Subcutaneous abdominal adipose tissue (tissue), 5 donors: ENCODE data around the gene SREBF1.
A peak's percentile ranks its signal among the peaks of the same experiment; 100 is the strongest.

ENCODE experiments used
- H3K27ac ChIP-seq: one replicate; pipeline ENCODE4 v1.7.0; 2013; ENCODE audit warnings: low read depth, mild to moderate bottlenecking, inconsistent platforms, low read length, moderate library complexity
- H3K27me3 ChIP-seq, 5 donors: one replicate each; pipeline ENCODE4 v1.7.0; 2013; ENCODE audit warnings: low read length in 5 of 5, inconsistent platforms in 1 of 5; ENCODE audit not compliant: control insufficient read depth in 5 of 5, insufficient read depth in 4 of 5
- H3K36me3 ChIP-seq, 5 donors: one replicate each; pipeline ENCODE4 v1.7.0; 2013; ENCODE audit warnings: low read length in 5 of 5; ENCODE audit not compliant: control insufficient read depth in 5 of 5, insufficient read depth in 5 of 5
- H3K4me1 ChIP-seq, 5 donors: one replicate each; pipeline ENCODE4 v1.7.0; 2013; ENCODE audit warnings: low read length in 5 of 5, mild to moderate bottlenecking in 3 of 5, moderate library complexity in 1 of 5; ENCODE audit not compliant: control insufficient read depth in 5 of 5, insufficient read depth in 5 of 5
- H3K4me3 ChIP-seq, 5 donors: one replicate each; pipeline ENCODE4 v1.7.0; 2013; ENCODE audit warnings: low read length in 5 of 5, low read depth in 1 of 5
- H3K9ac ChIP-seq, 5 donors: one replicate each; pipeline ENCODE4 v1.7.0; 2013; ENCODE audit warnings: low read length in 5 of 5, mild to moderate bottlenecking in 4 of 5, moderate library complexity in 3 of 5
- H3K9me3 ChIP-seq, 5 donors: one replicate each; pipeline ENCODE4 v1.7.0; 2013; ENCODE audit warnings: low read length in 5 of 5; ENCODE audit not compliant: control insufficient read depth in 5 of 5
- donor health status: healthy.
- donor health status: healthy.
- donor health status: healthy.
- donor health status: healthy.
- donor health status: healthy.

SREBF1 gene

DNA sequence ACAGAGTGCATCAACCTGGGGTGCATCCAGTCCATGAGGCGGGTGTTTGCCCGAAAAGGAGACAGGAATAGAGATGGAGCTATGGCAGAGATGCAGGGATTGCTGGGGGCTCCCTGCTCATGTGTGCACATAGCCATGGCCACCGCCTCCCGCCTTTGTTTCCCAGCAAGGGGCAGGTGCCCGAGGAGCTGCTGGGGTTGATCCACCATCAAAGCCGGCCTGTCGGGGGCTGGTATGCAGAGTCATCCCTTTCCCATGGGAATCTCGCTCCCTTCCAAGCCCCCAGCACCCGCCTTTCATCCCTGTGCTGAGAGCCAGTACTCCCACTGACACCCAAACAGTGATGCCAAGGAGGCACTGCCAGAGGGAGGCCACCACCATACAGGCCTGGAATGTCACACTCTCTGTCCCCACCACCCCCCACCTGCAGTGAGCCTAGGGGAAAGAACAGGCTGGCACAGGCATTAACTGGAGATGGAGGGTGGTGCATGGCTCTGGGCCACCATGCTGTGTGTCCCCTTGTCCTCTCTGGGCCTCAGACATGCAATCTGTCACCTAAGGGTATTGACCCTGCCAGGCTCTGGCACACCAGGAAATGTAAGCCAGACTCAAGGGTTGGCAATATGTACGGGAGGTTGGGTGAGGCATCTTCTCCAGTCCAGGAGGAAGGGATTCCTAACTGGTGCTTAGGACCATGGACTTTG, 65.1 kb downstream of the SREBF1 start:
- no peak overlapping the region for H3K4me3 ChIP-seq
- no peaks in the 10 kb centered on the region for H3K27me3 ChIP-seq
- no peaks in the 10 kb centered on the region for H3K36me3 ChIP-seq
- H3K4me1 ChIP-seq = peaks cover 1 to 28% (median 9%) of the 10 kb centered on the region in 5 donors
- H3K9me3 ChIP-seq = no peaks in the 10 kb centered on the region
- no peak overlapping the region for H3K9ac ChIP-seq
- no peak overlapping the region for H3K27ac ChIP-seq

GRCh38 chr17:17770632-17771044, 66.1 kb downstream of the SREBF1 start:
- Histone ChIP-seq H3K36me3 (no peaks in the 10 kb centered on the region), H3K4me3 (no peak overlapping the region), H3K4me1 (peaks cover 1 to 28% (median 9%) of the 10 kb centered on the region in 5 donors), H3K9ac (peak overlapping the region in 1 of 5 donors; percentile 7), H3K27ac (no peak overlapping the region), H3K27me3 (no peaks in the 10 kb centered on the region), H3K9me3 (no peaks in the 10 kb centered on the region)

GRCh38 chr17:17769869-17770631, 66.7 kb downstream of the SREBF1 start:
- no peaks in the 10 kb centered on the region for H3K27me3 ChIP-seq
- H3K27ac ChIP-seq = no peak overlapping the region
- no peak overlapping the region for H3K9ac ChIP-seq
- H3K4me3 ChIP-seq = no peak overlapping the region
- H3K9me3 ChIP-seq = no peaks in the 10 kb centered on the region
- H3K4me1 ChIP-seq = peaks cover 1 to 28% (median 9%) of the 10 kb centered on the region in 5 donors
- H3K36me3 ChIP-seq = peaks cover 0 to 5% (median 0%) of the 10 kb centered on the region in 5 donors

DNA sequence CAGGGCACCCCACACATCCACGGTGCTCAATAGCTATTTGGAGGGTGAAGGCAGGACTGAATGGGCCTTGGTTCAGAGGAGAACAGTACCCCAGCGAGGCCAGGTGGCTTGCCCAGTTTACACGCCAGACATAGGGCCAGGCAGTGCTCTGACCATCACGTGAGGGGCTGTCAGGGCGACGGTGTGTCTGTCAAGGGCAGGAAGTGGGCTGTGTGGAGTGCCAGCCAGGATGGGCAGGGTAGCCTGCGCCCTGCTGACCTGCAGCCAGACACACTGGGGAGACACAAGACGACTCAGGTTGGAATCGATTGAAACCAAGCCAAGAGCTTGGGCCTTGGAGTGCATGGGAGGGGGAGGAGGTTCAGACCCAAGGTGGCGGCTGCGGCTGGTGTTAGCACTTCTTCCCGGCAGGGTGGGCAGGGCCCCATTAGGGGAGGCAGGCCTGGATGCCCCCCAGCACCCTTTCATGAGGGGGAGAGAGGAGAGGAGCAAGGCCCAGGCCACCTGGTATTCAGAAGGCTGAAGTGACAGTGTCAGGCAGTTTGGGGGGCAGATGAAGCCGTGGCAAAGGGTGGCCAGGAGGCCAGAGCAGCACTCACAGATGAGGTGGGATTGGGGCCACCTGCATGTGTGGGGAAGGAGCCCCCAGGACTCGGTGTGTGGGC, 68.2 kb downstream of the SREBF1 start:
- Histone ChIP-seq H3K27ac (no peak overlapping the region), H3K27me3 (no peaks in the 10 kb centered on the region), H3K36me3 (peaks cover 0 to 5% (median 0%) of the 10 kb centered on the region in 5 donors), H3K4me1 (peaks cover 1 to 28% (median 9%) of the 10 kb centered on the region in 5 donors), H3K9me3 (no peaks in the 10 kb centered on the region), H3K9ac (peak overlapping the region in 2 of 5 donors; percentile 10 to 13), H3K4me3 (no peak overlapping the region)

DNA sequence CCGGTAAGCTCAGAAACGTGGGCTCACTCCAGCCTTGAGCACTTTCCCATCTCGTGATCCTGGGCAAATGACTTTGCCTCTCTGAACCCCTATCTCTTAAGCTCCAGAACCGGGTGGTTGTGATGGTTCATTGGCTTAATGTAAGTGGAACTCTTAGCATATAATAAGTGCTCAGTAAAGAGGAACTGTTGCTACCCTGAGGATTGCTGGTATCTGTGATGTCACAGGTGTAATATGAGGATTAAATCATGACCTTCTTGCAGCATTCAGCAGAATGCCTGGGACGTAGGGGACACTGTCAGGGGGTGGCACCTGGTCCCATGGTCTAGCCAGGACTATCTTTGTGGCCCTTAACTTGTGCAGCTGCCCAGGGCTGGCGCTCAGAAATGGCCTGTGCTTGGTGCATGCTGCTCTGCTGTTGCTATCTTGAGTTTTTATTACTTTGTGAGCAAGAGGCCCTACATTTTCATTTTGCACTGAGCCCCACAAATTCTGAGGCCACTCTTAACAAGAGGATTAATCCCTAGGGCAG, 68.8 kb downstream of the SREBF1 start:
- Histone ChIP-seq H3K9me3 (no peaks in the 10 kb centered on the region), H3K4me3 (no peak overlapping the region), H3K4me1 (peaks cover 1 to 31% (median 14%) of the 10 kb centered on the region in 5 donors), H3K27ac (no peak overlapping the region), H3K36me3 (peaks cover 0 to 5% (median 0%) of the 10 kb centered on the region in 5 donors), H3K9ac (no peak overlapping the region), H3K27me3 (no peaks in the 10 kb centered on the region)

- no peak overlapping the region for H3K4me3 ChIP-seq
- peaks cover 0 to 5% (median 0%) of the 10 kb centered on the region in 5 donors for H3K36me3 ChIP-seq
- no peaks in the 10 kb centered on the region for H3K9me3 ChIP-seq
- H3K4me1 ChIP-seq = peaks cover 1 to 34% (median 16%) of the 10 kb centered on the region in 5 donors
- H3K9ac ChIP-seq = no peak overlapping the region
- no peak overlapping the region for H3K27ac ChIP-seq
- H3K27me3 ChIP-seq = no peaks in the 10 kb centered on the region
These were observed 69.5 kb downstream of the SREBF1 start for GRCh38 chr17:17767154-17767869.

DNA sequence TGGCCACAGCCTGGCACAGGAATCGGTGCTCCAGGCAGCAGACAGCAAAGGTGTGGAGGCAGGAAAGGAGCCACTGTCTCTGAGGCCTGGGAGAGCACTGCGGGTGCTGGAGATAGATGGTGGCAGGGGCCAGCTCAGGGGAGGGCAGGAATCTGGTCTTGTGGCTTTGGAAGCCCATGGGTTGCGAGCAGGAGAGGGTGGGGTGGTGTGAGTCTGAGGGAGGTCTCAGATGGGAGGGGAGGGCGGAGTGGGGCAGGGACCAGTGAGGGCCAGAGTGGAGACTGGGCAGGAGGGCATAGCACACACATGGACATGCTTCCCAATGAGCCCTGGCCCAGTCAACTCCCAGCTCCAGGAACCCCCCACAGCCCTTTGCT, 70.1 kb downstream of the SREBF1 start:
- peaks cover 0 to 29% (median 16%) of the 10 kb centered on the region in 5 donors for H3K4me1 ChIP-seq
- H3K27me3 ChIP-seq = no peaks in the 10 kb centered on the region
- H3K27ac ChIP-seq = no peak overlapping the region
- H3K9me3 ChIP-seq = no peaks in the 10 kb centered on the region
- H3K36me3 ChIP-seq = peaks cover 0 to 5% (median 0%) of the 10 kb centered on the region in 5 donors
- H3K9ac ChIP-seq = no peak overlapping the region
- H3K4me3 ChIP-seq = no peak overlapping the region

DNA sequence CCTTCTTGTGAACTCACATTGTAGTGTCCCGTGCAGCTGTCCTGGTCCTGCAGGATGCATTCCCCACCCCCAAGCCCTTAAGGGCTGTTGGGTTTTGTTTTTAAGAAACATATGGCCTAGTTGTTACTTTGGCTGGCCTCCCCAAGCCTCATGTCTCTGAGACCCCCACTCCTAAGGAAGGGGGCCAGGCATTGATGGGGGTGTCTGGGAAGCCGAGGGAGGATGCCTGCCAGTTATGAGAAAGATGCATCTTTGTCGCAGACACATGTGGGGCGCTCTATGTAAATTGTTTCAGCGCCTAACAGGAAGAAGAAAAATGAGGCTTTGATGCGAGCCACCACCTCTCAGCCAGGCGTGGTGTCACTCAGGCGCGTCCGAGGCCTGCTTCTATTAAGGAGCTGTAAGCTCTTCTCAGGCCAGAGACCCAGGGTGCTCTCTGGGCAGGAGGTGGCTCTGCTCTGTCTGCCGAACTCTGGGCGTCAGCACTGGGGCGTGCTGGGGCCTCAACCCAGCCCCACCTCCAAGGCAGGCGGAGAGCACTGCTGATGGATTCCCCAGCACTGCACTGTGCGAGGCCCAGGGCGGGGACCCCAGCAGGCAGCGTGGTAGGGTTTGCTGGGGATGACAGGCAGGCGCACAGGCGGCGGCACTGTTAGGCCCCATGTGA, 70.6 kb downstream of the SREBF1 start:
- no peaks in the 10 kb centered on the region for H3K27me3 ChIP-seq
- peaks cover 0 to 5% (median 0%) of the 10 kb centered on the region in 5 donors for H3K36me3 ChIP-seq
- no peak overlapping the region for H3K9ac ChIP-seq
- peaks cover 0 to 27% (median 16%) of the 10 kb centered on the region in 5 donors for H3K4me1 ChIP-seq
- no peak overlapping the region for H3K4me3 ChIP-seq
- no peaks in the 10 kb centered on the region for H3K9me3 ChIP-seq
- H3K27ac ChIP-seq = no peak overlapping the region
